Memory B cell (primary cell): Measurements from ENCODE around the gene SH3GL1.
A peak's percentile ranks its signal among the peaks of the same experiment; 100 is the strongest.

ENCODE experiments used
- ATAC-seq: fragments of 150-1000 bp; cut with Tn5 transposase; 2 replicates; pipeline ENCODE4 v1.10.0; 2021; ENCODE audit warnings: low read depth, mild to moderate bottlenecking, moderate library complexity
- DNase-seq, 2 donors: peaks; one replicate each; pipeline ENCODE4 v3.0.0; 2022; ENCODE audit warnings: low spot score in 2 of 2
- H3K27ac Mint-ChIP-seq: one replicate; pipeline ENCODE4 v1.8.0; 2022; ENCODE audit warnings: mild to moderate bottlenecking, moderate library complexity, mixed read lengths
- H3K27me3 Mint-ChIP-seq: one replicate; pipeline ENCODE4 v1.8.0; 2022; ENCODE audit warnings: mixed read lengths
- H3K36me3 Mint-ChIP-seq: one replicate; pipeline ENCODE4 v1.8.0; 2022; ENCODE audit warnings: mild to moderate bottlenecking, mixed read lengths
- H3K4me1 Mint-ChIP-seq: one replicate; pipeline ENCODE4 v1.8.0; 2022; ENCODE audit warnings: mixed read lengths
- H3K4me3 Mint-ChIP-seq: one replicate; pipeline ENCODE4 v1.8.0; 2022; ENCODE audit warnings: mild to moderate bottlenecking, moderate library complexity, mixed read lengths
- H3K9me3 Mint-ChIP-seq: one replicate; pipeline ENCODE4 v1.8.0; 2022; ENCODE audit warnings: mixed read lengths

SH3GL1 gene

DNA sequence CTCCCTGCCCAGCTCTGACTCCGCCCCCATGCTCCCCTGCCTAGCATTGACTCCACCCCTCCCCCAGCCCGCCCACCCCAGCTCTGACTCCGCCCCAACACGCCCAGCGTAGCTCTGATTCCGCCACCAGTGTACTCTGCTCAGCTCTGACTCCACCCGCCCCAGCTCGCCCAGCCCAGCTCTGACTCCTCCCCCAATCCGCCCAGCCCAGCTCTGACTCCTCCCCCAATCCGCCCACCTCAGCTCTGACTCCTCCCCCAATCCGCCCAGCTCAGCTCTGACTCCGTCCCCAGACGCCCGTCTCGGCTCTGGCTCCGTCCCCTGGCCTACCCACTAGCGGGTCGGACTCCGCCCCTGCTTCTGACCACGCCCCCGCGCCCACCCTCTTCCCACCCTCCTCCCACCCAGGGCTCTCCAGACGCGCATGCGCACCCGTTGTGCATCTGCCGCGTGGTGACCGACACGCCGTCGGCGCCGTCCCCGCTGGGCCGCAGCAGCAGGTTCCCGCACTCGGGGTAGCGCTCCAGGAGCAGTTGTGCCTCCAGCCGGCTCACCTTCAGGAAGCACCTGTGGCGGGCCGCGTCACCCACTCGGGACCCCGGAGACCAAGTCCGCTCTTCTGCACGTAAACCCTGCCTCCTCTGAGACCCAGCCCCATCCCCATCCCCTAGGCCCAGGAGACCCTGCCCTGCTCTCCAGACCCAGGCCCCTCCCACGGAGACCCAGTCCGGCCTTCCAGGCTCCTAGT, 71.9 kb downstream of the SH3GL1 start:
- no peaks in the 10 kb centered on the region for H3K9me3 Mint-ChIP-seq
- peaks cover 15% of the 10 kb centered on the region for H3K4me1 Mint-ChIP-seq
- peak overlapping the region; percentile 77 for H3K4me3 Mint-ChIP-seq
- peak overlapping the region; percentile 78 for H3K27ac Mint-ChIP-seq
- DNase-seq, result peak; percentile 78 to 87
- H3K36me3 Mint-ChIP-seq, result no peaks in the 10 kb centered on the region
- peaks cover 17% of the 10 kb centered on the region for H3K27me3 Mint-ChIP-seq
- peak; percentile 83 for ATAC-seq

DNA sequence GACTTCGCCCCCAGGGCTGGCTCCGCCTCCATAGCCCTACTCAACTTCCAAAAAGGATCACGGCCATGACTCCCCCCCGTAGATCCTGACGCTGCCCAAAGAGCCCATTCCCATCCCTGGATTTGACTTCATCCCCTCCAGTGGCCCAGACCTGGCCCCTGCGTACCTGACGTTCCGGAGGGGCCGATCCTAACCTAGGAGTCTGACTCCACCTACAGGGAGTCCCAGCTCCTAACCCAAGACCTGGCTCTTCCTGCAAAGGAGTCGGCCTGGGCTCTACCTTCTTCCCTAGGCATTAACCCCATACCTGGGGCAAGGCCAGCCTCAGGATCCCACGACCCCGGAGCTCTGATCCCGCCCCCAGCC, 72.5 kb downstream of the SH3GL1 start:
- DNase-seq (no peak), ATAC-seq (no peak)
- Mint-ChIP-seq H3K4me1 (peaks cover 15% of the 10 kb centered on the region), H3K27me3 (peaks cover 17% of the 10 kb centered on the region), H3K9me3 (no peaks in the 10 kb centered on the region), H3K4me3 (no peak overlapping the region), H3K36me3 (no peaks in the 10 kb centered on the region), H3K27ac (peak overlapping the region; percentile 78)

- no peak overlapping the region for H3K27ac Mint-ChIP-seq
- H3K4me3 Mint-ChIP-seq, result peak overlapping the region; percentile 52
- H3K9me3 Mint-ChIP-seq, result no peaks in the 10 kb centered on the region
- ATAC-seq, result no peak
- H3K27me3 Mint-ChIP-seq, result peaks cover 17% of the 10 kb centered on the region
- no peaks in the 10 kb centered on the region for H3K36me3 Mint-ChIP-seq
- peak in 1 of 2 donors; percentile 45 for DNase-seq
- H3K4me1 Mint-ChIP-seq, result peaks cover 15% of the 10 kb centered on the region
Measured at GRCh38 chr19:4327252-4327876, 73.0 kb downstream of the SH3GL1 start.

- DNase-seq (no peak), ATAC-seq (no peak)
- Mint-ChIP-seq H3K36me3 (no peaks in the 10 kb centered on the region), H3K27ac (no peak overlapping the region), H3K27me3 (peaks cover 17% of the 10 kb centered on the region), H3K4me1 (peaks cover 15% of the 10 kb centered on the region), H3K4me3 (peak overlapping the region; percentile 52), H3K9me3 (no peaks in the 10 kb centered on the region)
Measured at GRCh38 chr19:4326837-4327251, 73.5 kb downstream of the SH3GL1 start.

DNA sequence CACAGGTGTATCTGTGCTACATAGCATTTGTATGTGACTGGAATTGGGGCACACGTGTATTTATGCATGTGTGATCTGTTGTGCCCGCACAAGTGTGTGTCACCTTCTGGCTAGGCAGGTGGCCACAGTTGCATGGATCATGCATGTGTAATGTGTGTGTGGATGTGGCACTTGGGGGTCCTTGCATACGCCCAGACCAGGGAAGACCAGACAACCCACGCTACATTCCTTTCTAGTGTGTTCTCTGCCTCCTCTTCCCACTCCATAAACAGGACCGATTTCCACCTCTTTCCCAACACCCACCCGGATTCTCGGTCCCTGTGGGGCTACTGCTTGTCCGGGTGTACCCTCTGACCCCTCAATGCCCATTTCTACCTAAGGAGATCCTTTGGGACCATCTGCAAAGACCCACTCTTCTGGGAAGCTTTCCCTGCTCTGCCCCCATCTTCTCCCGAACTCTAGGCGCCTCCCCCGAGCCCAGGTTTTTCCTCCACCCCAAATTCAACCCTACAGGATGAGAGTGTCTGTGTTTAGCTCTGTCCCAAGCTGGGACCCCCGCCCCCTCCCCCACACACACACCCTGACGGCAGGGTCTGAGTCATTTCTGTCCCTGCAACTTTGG, 74.0 kb downstream of the SH3GL1 start:
- DNase-seq, result no peak
- Mint-ChIP-seq H3K27ac (no peak overlapping the region), H3K9me3 (no peaks in the 10 kb centered on the region), H3K4me3 (peak overlapping the region; percentile 14), H3K4me1 (peaks cover 15% of the 10 kb centered on the region), H3K36me3 (no peaks in the 10 kb centered on the region), H3K27me3 (peaks cover 17% of the 10 kb centered on the region)
- no peak for ATAC-seq

DNA sequence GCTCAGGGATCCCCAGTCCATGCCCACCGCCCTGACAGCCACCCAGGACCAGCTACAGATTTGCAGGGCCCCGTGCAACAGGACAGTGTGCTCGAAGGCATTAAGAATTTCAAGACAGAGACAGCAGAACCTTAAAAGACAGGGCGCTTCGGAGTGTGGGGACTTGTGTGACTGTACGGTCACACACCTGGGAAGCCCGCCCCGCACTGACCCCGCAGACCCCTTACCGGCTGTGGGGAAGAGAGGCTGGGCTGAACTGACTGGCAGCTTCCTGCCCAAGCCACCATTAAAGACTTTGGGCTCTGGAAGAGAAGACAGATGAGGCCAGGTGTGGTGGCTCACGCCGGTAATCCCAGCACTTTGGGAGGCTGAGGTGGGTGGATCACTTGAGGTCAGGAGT, 76.1 kb downstream of the SH3GL1 start:
- Mint-ChIP-seq H3K27me3 (peaks cover 14% of the 10 kb centered on the region), H3K36me3 (peaks cover 4% of the 10 kb centered on the region), H3K4me1 (peaks cover 15% of the 10 kb centered on the region)

DNA sequence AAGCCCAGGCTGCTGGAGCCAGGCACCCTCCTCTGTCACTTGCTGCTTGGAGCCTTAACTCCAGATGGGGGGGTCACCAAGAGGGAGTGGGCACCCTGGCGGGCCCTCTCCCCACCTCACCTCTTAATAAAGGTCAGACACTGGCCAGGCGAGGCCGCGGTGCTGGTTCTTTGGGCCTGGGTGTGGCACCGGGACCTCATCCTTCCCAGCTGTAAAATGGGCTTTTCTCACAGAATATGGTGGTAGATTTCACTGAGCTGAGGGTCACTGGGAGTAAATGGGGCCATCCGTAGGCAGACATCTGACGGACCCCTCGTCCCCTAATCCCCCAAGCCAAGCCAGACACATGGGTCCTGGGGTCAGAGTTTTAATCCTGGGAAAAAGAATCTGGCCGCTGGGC, 76.7 kb downstream of the SH3GL1 start:
- Mint-ChIP-seq H3K27ac (no peak overlapping the region), H3K27me3 (peaks cover 14% of the 10 kb centered on the region), H3K4me1 (peaks cover 15% of the 10 kb centered on the region), H3K9me3 (peaks cover 9% of the 10 kb centered on the region), H3K36me3 (peaks cover 4% of the 10 kb centered on the region), H3K4me3 (no peak overlapping the region)
- DNase-seq (no peak), ATAC-seq (no peak)

More for the DNA sequence above, 76.1 kb downstream of the SH3GL1 start:
- no peak for ATAC-seq
- Mint-ChIP-seq H3K27ac (no peak overlapping the region), H3K4me3 (no peak overlapping the region), H3K9me3 (peaks cover 9% of the 10 kb centered on the region)
- no peak for DNase-seq

DNA sequence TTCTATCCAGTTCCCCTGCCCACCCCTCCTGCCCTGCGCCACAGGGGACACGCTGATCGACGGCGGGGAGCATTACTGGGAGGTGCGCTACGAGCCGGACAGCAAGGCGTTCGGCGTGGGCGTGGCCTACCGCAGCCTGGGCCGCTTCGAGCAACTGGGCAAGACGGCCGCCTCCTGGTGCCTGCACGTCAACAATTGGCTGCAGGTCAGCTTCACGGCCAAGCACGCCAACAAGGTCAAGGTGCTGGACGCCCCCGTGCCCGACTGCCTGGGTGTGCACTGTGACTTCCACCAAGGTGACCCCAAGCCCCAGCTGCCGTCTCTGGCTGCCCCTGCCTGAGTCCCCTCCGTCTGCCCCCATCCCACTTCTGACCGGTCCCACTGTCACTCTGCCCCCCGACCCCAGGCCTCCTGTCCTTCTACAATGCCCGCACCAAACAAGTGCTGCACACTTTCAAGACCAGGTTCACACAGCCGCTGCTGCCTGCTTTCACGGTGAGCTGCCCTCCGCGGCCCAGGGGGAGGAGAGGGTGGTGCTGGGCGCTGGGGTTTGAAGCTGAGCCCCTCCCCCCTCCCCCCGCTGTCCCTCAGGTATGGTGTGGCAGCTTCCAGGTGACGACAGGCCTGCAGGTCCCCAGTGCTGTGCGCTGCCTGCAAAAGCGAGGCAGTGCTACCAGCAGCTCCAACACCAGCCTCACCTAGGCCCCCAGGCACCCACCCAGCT, 77.2 kb downstream of the SH3GL1 start:
- ATAC-seq (no peak), DNase-seq (no peak)
- Mint-ChIP-seq H3K4me1 (peaks cover 11% of the 10 kb centered on the region), H3K9me3 (peaks cover 9% of the 10 kb centered on the region), H3K36me3 (peaks cover 4% of the 10 kb centered on the region), H3K27ac (no peak overlapping the region), H3K4me3 (no peak overlapping the region), H3K27me3 (peaks cover 10% of the 10 kb centered on the region)

GRCh38 chr19:4320419-4320818, 79.9 kb downstream of the SH3GL1 start:
- H3K36me3 Mint-ChIP-seq, result peaks cover 4% of the 10 kb centered on the region
- H3K4me3 Mint-ChIP-seq, result no peak overlapping the region
- DNase-seq (no peak), ATAC-seq (no peak)
- H3K9me3 Mint-ChIP-seq, result peaks cover 9% of the 10 kb centered on the region
- peaks cover 3% of the 10 kb centered on the region for H3K4me1 Mint-ChIP-seq
- H3K27me3 Mint-ChIP-seq, result peaks cover 4% of the 10 kb centered on the region
- H3K27ac Mint-ChIP-seq, result no peak overlapping the region

DNA sequence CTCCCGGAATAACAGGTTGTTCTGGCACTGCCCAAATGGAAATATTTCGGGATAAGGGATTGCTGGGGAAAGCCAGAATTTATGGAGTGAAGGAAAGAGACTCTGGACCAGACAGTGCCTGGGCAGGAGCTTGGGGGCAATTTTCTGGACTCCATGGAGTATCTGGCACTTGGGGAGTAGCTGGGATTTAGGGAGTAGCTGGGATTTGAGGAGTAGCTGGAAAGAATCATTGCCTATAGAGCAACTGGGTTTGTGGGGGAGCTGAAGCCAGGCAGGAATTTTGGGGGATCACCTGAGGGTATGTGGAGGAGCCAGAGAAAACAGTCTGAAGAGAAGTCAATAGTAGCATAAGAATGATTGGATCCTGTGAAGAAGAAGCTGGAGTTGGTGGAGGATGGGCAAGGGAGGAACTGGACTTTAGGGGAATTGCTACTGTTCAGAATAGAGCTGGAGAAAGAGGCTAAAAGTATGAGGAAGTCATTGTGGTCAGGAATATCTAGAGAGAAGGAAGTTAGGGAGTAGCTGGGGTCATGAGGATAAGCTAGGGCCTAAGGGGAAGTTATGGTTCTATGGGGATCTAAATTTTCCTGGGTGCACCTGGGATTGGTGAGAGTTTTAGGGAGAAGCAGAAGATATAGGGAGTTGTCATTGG, 81.2 kb downstream of the SH3GL1 start:
- DNase-seq, result no peak
- peaks cover 2% of the 10 kb centered on the region for H3K27me3 Mint-ChIP-seq
- H3K9me3 Mint-ChIP-seq, result peaks cover 9% of the 10 kb centered on the region
- no peak overlapping the region for H3K4me3 Mint-ChIP-seq
- H3K27ac Mint-ChIP-seq, result no peak overlapping the region
- peaks cover 3% of the 10 kb centered on the region for H3K4me1 Mint-ChIP-seq
- H3K36me3 Mint-ChIP-seq, result peaks cover 4% of the 10 kb centered on the region
- ATAC-seq, result no peak

DNA sequence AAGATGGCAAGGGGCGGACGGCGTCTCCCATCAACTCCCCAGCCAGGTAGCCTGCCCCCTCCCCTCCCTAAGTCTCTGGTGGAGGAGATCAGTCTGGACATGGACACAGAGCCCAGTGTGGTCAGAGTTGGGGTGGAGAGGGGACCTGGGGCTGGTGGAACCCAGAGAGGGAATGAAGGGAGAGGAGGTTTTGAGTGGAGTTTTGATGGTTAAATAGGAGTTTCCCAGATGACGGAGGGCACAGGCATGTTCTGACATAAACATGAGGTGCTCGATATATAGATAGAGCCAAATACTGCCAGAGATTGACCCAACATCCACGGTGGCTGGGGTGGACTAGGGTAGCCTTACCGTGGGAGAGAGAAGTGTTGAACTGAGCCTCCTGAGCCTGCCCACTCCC, 81.9 kb downstream of the SH3GL1 start:
- Mint-ChIP-seq H3K9me3 (peaks cover 9% of the 10 kb centered on the region), H3K4me3 (no peak overlapping the region), H3K27ac (no peak overlapping the region), H3K36me3 (peaks cover 4% of the 10 kb centered on the region), H3K4me1 (peaks cover 3% of the 10 kb centered on the region), H3K27me3 (peaks cover 2% of the 10 kb centered on the region)
- DNase-seq (no peak), ATAC-seq (no peak)

- ATAC-seq, result no peak
- Mint-ChIP-seq H3K4me3 (no peak overlapping the region), H3K4me1 (peaks cover 3% of the 10 kb centered on the region), H3K9me3 (peaks cover 9% of the 10 kb centered on the region), H3K36me3 (peaks cover 4% of the 10 kb centered on the region), H3K27ac (no peak overlapping the region), H3K27me3 (peaks cover 2% of the 10 kb centered on the region)
- DNase-seq, result no peak
Measured at GRCh38 chr19:4316956-4317355, 83.4 kb downstream of the SH3GL1 start.

DNA sequence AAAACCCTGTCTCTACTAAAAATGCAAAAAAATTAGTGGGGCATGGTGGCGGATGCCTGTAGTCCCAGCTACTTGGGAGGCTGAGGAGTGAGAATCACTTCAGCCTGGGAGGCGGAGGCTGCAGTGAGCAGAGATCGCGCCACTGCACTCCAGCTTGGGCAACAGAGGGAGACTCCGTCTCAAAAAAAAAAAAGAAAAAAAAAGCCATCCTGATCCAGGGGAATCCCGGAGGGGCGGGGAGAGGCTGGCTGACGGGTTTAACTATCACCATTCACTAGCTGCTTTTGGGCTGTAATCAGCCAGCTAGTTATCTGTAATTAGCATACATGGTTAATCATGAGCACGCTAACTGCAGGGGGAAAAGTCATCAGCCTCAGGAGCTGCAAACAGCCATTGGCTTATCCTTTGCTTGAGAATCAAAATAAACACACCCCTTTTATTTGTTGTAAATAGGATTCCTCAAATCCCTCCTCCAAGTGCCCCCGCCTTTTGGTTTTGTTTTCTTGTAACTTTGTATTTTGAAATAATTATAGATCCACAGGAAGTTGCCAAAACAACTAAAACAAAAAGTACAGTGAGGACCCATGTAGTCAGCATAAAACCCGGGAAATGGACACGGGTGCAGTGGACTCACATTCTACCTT, 86.4 kb downstream of the SH3GL1 start:
- Mint-ChIP-seq H3K27me3 (peaks cover 2% of the 10 kb centered on the region), H3K36me3 (no peaks in the 10 kb centered on the region), H3K4me3 (no peak overlapping the region), H3K9me3 (no peaks in the 10 kb centered on the region), H3K27ac (no peak overlapping the region), H3K4me1 (peaks cover 3% of the 10 kb centered on the region)
- DNase-seq (no peak), ATAC-seq (peak; percentile 26)
